ENCODE data around the gene EME1.

- no peak for TF ChIP-seq CTCF (IDR thresholded peaks at IDR 0.05)
- no peak for TF ChIP-seq POLR2A (IDR thresholded peaks at IDR 0.05)
Measured at GRCh38 chr17:50330151-50330775, 42.8 kb upstream of the EME1 start.
